Measurements from ENCODE around the gene MAGT1.

GRCh38 chrX:77937291-77937690 is 42.1 kb upstream of the MAGT1 start:
- TF ChIP-seq GATA3 (IDR thresholded peaks at IDR 0.05; ENCODE audit: low read depth, low read length): no peak
- TF ChIP-seq GATA2 (IDR thresholded peaks at IDR 0.05; ENCODE audit: low read depth, low read length): no peak

Data from SH-SY5Y (cell line).